ENCODE measurements around the gene ZZZ3.

DNA sequence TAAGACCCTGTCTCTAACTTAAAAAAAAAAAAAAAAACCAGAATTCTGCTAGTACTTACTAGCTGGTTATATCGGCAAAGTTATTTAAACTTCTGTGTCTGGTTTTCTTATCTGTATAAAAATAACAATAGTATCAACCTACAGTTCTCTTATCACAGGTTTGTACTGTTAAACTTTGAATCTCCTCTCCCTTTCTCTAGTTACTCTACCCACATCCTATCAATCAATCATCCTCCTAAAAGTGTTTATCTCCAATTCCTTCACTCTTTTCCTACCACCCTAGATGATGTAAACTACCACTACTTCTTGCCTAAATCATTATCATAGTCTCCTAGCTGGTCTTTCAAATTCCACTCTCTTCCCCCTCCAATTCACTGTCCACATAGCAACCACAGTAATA lies 49.6 kb upstream of the ZZZ3 start:
- TF ChIP-seq, protein P1, sequence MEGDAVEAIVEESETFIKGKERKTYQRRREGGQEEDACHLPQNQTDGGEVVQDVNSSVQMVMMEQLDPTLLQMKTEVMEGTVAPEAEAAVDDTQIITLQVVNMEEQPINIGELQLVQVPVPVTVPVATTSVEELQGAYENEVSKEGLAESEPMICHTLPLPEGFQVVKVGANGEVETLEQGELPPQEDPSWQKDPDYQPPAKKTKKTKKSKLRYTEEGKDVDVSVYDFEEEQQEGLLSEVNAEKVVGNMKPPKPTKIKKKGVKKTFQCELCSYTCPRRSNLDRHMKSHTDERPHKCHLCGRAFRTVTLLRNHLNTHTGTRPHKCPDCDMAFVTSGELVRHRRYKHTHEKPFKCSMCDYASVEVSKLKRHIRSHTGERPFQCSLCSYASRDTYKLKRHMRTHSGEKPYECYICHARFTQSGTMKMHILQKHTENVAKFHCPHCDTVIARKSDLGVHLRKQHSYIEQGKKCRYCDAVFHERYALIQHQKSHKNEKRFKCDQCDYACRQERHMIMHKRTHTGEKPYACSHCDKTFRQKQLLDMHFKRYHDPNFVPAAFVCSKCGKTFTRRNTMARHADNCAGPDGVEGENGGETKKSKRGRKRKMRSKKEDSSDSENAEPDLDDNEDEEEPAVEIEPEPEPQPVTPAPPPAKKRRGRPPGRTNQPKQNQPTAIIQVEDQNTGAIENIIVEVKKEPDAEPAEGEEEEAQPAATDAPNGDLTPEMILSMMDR (IDR thresholded peaks at IDR 0.05) = no peak
- TF ChIP-seq POLR2A (IDR thresholded peaks at IDR 0.05) (no peak), EP300 (IDR thresholded peaks at IDR 0.05) (no peak), POLR2AphosphoS5 (IDR thresholded peaks at IDR 0.05) (no peak)

Measured in suprapubic skin (tissue), 4 donors.